ENCODE results near the gene C1orf232.

Gene C1orf232

DNA sequence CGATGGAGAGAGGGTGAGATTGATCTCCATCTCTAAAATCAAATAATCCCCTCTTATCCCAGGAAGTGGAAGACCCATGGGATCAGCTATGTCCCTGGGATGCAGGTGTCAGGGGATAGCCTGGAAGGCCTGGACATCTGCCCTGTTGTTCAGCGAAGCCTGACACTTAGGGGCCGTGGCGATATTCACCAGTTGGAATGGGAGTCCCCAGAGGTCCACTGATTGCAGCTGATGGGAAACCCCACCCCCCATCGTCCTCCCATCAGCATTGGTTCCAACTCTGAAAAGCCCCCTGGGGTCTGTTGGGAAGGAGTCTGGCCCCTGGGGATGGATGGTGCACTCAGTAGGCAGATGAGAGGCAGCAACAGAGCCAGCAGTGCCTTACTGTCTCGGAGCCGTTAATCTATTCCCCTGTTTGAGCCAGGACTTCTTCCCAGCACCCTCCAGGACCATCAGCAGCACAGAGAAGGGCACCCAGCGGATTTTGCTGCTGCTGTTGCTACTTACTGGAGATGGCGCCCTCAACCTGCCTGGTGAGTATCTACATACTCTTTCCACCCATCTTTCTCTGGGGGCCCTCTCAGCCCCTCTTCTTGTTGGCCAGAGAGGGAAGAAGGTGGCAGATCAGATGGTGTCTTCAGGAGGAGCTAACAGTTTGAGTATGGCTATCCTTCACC lies 35.0 kb upstream of the C1orf232 start:
- Histone ChIP-seq H3K27me3 (replicated peaks) (no peaks in the 10 kb centered on the region), H3K36me3 (replicated peaks) (no peaks in the 10 kb centered on the region), H3K27ac (no peak overlapping the region), H3K4me3 (ENCODE audit: low read depth, low read length) (no peak overlapping the region)
- in situ Hi-C loops (cut with HindIII; ENCODE audit: low pct_ligation_motif_present, low sequenced_read_pairs) = no loop called here
- DNase-seq = no peak
- TF ChIP-seq, protein P1, sequence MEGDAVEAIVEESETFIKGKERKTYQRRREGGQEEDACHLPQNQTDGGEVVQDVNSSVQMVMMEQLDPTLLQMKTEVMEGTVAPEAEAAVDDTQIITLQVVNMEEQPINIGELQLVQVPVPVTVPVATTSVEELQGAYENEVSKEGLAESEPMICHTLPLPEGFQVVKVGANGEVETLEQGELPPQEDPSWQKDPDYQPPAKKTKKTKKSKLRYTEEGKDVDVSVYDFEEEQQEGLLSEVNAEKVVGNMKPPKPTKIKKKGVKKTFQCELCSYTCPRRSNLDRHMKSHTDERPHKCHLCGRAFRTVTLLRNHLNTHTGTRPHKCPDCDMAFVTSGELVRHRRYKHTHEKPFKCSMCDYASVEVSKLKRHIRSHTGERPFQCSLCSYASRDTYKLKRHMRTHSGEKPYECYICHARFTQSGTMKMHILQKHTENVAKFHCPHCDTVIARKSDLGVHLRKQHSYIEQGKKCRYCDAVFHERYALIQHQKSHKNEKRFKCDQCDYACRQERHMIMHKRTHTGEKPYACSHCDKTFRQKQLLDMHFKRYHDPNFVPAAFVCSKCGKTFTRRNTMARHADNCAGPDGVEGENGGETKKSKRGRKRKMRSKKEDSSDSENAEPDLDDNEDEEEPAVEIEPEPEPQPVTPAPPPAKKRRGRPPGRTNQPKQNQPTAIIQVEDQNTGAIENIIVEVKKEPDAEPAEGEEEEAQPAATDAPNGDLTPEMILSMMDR (IDR thresholded peaks at IDR 0.05; ENCODE audit: low read depth, low read length, missing control alignments) = no peak

DNA sequence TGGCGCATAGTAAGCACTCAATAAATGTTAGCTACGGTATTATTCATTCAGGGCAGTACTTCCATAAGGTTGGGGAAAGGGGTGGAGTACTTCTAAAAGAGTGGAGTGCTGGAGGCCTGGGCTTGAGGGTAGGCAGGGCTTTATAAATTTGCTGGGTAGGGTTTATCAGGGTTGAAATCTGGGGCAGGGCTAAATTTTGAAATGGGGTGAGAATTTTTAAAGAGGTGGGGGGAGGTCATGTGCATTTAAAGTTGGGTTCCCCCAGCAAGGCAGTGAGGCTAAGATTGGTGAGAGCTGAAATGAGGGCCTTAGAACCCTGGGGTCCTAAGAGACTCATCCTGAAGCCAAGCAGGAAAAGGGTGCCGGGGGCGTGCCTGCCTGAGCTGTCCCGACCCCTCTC lies 31.6 kb upstream of the C1orf232 start:
- H3K4me3 ChIP-seq (ENCODE audit: low read depth, low read length) = no peak overlapping the region
- no peak overlapping the region for H3K27ac ChIP-seq
- no peak for DNase-seq
- H3K36me3 ChIP-seq (replicated peaks) = no peaks in the 10 kb centered on the region
- TF ChIP-seq, protein P1 (IDR thresholded peaks at IDR 0.05; ENCODE audit: low read depth, low read length, missing control alignments) = no peak
- in situ Hi-C loops (cut with HindIII; ENCODE audit: low pct_ligation_motif_present, low sequenced_read_pairs) = no loop called here
- no peaks in the 10 kb centered on the region for H3K27me3 ChIP-seq (replicated peaks)

DNA sequence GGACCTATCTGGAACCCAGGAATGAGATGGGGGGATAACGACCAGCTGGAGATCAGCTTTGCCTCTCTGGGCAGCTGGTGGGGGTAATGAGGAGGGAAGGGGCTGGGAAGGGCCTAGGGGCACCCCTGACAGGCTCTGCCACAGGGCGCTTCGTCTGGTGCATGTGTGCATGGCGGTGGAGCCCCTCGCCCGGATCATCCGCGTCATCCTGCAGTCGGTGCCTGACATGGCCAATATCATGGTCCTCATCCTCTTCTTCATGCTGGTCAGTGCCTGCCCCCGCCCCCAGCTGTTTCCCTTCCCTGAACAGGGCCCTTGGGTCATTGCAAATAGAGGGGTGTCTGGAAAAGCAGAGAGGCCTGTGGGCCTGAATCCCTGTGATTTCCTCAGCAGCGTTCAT lies 29.1 kb upstream of the C1orf232 start:
- TF ChIP-seq, protein P1 (IDR thresholded peaks at IDR 0.05; ENCODE audit: low read depth, low read length, missing control alignments) = no peak
- no peak for DNase-seq
- no peak overlapping the region for H3K27ac ChIP-seq
- H3K4me3 ChIP-seq (ENCODE audit: low read depth, low read length) = no peak overlapping the region
- no peaks in the 10 kb centered on the region for H3K36me3 ChIP-seq (replicated peaks)
- in situ Hi-C loops (cut with HindIII; ENCODE audit: low pct_ligation_motif_present, low sequenced_read_pairs) = no loop called here
- H3K27me3 ChIP-seq (replicated peaks) = no peaks in the 10 kb centered on the region

DNA sequence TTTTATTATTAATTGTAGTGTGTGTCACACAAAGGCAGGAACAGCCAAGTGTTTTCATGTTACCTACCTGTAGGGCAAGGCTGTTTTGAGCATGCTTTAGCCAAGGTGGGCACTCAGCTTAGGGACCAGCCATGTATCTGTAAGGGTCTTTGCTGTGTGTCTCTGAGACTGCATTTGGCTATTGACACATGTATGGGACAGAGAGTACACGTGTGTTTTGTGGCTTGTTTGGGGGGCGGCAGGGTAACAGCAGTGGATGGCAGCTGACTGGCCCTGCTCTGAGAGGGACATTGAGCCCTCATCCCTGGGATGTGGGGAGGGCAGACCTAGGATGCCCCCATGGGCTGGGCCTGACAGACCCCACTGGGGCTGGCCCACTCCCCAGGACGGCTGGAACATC lies 28.5 kb upstream of the C1orf232 start:
- Histone ChIP-seq H3K27me3 (replicated peaks) (no peaks in the 10 kb centered on the region), H3K4me3 (ENCODE audit: low read depth, low read length) (no peak overlapping the region), H3K27ac (no peak overlapping the region), H3K36me3 (replicated peaks) (no peaks in the 10 kb centered on the region)
- in situ Hi-C loops (cut with HindIII; ENCODE audit: low pct_ligation_motif_present, low sequenced_read_pairs) = no loop called here
- TF ChIP-seq, protein P1 (IDR thresholded peaks at IDR 0.05; ENCODE audit: low read depth, low read length, missing control alignments) = no peak
- DNase-seq = no peak

DNA sequence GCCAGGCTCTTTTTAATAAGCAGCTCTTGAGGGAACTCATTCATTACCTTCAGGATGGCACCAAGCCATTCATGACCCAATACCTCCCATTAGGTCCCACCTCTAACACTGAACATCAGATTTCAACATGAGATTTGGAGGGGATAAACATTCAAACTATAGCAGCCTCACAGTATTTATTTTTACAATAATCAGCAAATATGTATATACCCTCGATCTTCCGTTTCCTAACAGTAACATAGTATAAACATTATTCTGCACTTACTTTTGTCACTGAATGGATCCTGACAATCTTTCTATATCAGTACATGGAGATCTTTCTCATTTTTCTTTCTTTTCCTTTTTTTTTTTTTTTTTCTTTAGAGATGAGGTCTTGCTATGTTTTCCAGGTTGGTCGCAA lies 27.0 kb upstream of the C1orf232 start:
- no peaks in the 10 kb centered on the region for H3K36me3 ChIP-seq (replicated peaks)
- in situ Hi-C loops (cut with HindIII; ENCODE audit: low pct_ligation_motif_present, low sequenced_read_pairs) = no loop called here
- no peak for DNase-seq
- no peak overlapping the region for H3K27ac ChIP-seq
- H3K4me3 ChIP-seq (ENCODE audit: low read depth, low read length) = no peak overlapping the region
- TF ChIP-seq, protein P1 (IDR thresholded peaks at IDR 0.05; ENCODE audit: low read depth, low read length, missing control alignments) = no peak
- H3K27me3 ChIP-seq (replicated peaks) = no peaks in the 10 kb centered on the region

DNA sequence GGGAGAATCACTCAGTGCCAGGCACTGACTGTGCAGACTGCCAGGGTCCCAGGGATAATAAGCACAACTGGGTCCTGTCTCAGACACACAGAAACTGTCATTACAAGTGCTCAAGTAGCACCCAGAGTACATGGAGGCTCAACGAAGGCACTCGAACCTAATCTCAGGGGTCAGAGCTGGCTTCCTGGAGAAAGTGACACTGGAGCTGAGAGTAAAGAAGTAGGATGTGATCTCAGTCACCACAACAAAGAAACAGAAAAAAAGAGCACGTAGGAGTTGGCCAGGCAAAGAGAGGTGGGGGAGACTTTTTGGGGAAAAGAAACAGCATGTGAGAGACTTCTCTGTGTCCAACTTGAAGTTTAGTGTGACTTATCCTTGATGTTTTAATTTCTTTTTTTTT lies 23.0 kb upstream of the C1orf232 start:
- Histone ChIP-seq H3K27me3 (replicated peaks) (no peaks in the 10 kb centered on the region), H3K36me3 (replicated peaks) (no peaks in the 10 kb centered on the region), H3K27ac (no peak overlapping the region), H3K4me3 (ENCODE audit: low read depth, low read length) (no peak overlapping the region)
- TF ChIP-seq, protein P1 (IDR thresholded peaks at IDR 0.05; ENCODE audit: low read depth, low read length, missing control alignments) = no peak
- no peak for DNase-seq
- in situ Hi-C loops (cut with HindIII; ENCODE audit: low pct_ligation_motif_present, low sequenced_read_pairs) = no loop called here
